SW 1271 (cell line): Measurements from ENCODE around the gene NXT1.

Experiments
- DNase-seq, 2 experiments: peaks; one replicate each; lab custom pipeline; 2025; lab: John Stamatoyannopoulos, UW

Gene NXT1

DNA sequence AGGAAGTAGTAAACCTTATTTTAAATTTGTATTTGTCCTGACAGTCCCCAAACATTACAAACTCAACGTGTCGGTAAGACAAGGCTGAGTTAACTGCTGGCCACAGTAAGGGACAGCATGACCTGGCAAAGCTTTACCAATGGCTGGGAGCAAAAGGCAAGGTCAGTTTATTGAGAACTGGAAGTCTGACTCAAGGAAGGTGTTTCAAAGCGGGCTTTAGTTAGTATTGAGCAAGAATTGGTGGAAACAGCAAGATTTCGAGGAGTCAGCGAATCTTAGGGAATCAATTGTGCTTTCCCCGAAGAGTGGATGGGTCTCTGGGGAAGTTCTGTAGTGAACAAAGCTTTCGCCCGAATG is 10.5 kb downstream of the NXT1 start:
- peak in 1 of 2 experiments; percentile 16 for DNase-seq

DNA sequence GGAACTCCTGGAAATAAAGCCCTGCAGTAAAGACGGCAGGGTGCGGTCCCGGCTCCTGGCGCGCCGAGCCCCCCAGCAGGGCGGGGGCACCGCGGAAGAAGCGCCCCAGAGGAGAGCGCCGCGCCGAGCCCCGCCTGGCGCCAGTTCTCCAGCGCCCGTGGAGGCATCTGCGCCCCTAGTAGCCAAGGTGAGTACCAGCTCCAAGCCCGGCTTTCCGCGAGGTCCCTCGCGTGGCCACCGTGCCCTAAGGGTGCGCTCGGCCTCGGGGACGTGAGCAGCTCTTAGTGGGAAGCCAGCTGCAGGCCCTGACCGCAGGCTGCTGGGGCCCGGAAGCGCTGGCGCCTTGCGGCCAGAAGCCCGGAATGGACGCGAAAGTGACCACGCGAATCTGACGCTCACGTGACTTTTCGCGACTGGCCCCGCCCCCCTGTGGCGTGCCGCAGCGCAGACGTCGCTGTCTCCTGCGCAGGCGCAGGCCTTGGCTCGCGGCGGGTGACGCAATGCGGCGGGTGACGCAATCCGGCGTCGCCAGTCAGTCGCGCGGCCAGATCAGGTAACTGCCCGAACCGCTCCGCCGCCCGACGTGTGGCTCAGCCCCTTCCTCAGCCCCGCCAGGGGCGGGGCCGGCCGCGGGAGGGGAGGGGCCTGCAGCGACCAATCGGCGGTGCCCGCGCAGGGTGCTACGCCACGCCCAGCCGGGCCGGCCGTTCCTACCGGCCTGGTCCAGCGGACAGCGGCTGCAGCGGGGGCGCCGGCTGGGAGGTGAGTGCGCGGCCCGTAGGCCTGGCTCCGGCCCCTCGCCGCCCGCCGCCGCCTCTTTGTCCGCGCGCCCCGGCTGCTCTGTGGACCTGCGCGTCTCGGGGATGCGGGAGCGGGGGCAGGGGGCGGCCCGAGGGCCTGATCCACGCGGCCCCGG is 11.1 kb downstream of the NXT1 start, which contains the start of gene GZF1:
TSS of gene GZF1 (plus strand) at position 707 of the 916 bp plus-strand sequence. CDS start 2,202 bp downstream, outside the sequence.
- DNase-seq = peak; percentile 93 to 97

DNA sequence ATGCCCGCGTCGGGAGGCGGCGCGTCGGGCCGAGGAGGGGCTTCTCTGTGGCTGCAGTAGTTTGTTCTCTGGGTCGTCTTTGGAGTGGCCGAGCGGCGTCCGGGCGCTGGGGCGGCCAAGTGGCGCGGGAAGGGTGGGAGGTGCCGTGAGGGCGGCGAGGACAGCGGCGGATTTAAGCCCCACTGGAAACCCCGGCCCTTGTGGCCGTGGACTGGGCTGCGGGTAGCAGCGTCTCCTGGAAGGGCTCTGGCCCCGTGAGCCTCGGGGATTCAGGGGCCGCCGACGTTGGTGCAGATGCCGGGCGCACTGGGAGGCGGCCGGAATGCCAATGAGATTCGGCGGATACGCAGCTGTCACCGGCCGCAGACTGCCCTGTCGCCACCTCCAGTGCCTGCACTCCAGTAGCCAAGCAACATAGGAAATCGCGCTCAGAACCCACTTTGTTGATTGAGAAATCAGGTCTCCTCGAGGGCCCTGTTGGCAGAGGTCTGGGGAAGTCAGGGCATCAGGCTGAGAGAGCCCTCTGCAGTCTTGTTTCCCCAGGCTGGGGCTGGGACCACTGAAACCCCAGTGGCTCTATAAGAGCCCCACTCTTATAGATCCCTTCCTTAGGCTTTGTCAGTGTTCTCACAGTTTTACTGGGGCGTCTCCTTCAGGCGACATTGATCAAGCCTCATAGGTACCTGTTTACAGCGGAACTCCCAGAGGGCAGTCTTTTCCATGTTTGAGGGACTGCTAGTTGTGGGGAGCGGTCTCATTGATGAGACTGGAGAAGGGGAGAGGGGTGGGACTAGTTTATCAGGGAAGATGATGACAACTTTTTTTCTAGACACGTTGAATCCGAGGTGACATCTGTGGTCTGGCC is 12.0 kb downstream of the NXT1 start:
- DNase-seq = peak in 1 of 2 experiments; percentile 64

DNA sequence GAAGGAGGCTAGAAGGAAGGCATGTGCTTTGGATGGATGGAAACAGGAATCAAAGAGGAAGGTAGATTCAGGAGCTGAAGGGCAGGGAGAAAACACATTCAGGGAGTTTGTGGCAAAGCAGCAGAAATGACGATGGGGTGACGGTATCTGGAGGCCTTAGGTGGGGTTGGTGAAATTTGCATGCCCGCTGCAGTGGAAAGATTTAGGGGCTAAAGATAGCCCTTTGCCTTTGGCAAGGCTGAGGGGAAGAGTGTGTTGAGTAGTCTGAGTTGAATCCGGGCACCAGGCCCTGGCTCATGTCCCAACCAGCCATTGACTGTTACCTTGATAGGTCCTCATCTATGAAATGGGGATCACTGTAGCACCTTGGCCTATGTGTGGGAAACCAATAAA is 12.7 kb downstream of the NXT1 start:
- no peak for DNase-seq

DNA sequence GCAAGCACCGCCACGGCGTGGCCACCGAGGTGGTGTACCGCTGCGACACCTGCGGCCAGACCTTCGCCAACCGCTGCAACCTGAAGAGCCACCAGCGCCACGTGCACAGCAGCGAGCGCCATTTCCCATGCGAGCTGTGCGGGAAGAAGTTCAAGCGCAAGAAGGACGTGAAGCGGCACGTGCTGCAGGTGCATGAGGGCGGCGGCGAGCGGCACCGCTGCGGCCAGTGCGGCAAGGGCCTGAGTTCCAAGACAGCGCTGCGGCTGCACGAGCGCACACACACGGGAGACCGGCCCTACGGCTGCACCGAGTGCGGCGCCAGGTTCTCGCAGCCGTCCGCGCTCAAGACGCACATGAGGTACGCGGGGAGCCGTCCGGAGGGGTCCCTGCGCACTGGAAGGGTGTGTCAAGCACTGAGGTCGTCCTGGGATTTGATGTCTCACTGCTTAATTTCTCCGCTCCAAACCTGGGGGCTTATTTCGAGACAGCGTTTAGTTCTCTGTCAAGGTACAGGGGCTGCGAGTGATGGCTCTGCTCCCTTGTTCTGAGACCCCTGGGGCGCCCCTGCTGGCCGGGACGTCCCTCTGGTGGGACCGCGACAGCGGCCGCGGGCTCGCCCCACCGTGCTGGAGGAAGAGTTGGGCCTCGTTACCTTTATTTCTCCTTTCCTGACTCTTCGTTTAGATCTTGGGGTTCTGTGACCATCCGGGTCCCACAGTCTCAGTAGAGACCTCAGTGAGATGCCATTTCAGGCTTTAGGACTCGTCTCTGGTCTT is 15.0 kb downstream of the NXT1 start:
- no peak for DNase-seq

GRCh38 chr20:23366384-23366783 is 15.8 kb downstream of the NXT1 start:
- no peak for DNase-seq

DNA sequence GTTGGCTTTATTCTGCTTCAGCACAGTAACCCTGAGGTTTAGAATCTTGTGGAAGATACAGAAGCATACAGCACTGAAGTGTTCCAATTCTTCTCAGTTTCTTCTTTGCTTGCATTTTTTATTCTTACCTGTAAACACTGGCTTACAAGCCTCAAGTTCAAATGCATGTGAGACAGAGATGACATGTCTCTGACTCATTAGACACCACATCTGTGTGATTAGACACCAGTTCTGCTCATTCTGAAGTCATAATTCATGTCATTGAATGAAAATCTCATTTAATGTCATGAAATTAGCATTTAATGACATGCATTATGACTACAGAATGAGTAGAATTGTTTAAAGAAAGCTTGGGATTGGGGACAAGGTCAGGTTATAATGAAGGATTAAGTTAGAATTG is 17.2 kb downstream of the NXT1 start:
- no peak for DNase-seq

DNA sequence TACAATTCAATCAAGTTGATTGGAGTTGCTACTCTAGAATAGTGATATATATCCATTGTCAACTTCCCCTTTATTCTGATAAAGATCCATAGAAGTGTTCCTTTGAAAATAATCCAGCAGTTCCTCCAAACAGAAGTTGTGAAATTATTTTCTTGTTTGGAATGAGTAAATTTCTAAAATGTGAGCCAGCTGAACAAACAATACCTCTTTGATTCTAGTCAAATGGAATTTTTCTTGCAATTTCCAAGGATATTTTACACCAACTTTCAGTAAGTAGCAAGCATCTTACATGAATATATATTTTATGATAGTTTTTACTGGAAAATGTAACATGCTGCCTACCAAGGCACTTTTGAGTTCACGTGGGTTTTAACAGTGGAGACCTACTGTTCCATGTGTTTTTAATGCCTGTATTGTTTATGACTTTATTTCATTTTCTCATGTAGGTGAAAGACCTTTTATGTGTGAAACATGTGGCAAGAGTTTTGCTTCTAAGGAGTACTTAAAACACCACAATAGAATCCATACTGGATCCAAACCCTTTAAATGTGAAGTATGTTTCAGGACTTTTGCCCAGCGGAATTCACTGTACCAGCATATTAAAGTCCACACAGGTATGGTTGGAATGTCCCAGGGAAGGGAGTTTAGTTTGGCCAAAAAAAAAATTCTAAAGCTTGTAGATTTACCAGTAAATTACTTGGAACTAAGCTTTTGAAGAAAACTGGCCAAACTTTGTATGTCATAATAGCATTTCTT is 17.9 kb downstream of the NXT1 start:
- DNase-seq = no peak

- DNase-seq = no peak
These were observed 18.7 kb downstream of the NXT1 start for GRCh38 chr20:23369072-23369823.

- no peak for DNase-seq
These were observed 19.7 kb downstream of the NXT1 start for GRCh38 chr20:23370274-23370673.

DNA sequence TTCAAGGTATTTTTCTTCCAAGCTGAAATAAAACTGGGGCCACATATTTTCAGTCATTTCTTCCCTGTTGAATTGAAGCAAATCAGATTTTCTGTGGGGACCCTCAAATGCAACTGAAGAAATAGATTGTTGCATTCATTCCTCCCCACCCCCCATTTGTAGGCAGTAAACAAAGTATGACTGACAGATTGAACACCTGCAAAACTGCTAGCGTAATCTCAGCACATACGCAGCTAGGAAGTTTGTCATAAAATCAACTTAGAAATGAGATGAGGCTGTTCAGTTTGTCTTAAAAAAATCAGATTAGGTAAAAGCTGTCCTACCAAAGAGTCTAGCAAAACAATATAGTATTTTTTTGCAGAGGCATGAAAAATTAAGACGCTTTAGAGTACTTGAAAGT is 20.3 kb downstream of the NXT1 start:
- no peak for DNase-seq

GRCh38 chr20:23371496-23371895 is 20.9 kb downstream of the NXT1 start:
- no peak for DNase-seq

DNA sequence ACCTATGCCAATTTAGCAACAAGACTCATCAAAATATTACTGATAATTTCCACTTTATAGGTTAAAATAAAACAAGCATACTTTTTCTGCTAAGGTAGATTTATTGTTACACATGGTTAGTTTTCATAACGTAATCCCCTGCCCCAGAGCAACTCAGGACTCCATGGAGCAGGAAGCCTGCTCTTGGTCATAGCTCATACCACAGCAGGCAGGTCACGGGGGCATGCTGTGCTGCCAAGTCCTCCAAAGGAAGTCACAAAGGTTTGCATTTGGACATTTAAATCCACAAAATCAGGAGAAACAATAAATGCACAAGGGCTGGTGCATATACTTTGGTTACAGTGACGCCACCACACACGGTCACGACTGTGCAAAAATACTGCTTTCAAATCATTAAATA is 23.9 kb downstream of the NXT1 start:
- DNase-seq = no peak

- no peak for DNase-seq
These were observed 25.2 kb downstream of the NXT1 start for GRCh38 chr20:23375827-23376226.

DNA sequence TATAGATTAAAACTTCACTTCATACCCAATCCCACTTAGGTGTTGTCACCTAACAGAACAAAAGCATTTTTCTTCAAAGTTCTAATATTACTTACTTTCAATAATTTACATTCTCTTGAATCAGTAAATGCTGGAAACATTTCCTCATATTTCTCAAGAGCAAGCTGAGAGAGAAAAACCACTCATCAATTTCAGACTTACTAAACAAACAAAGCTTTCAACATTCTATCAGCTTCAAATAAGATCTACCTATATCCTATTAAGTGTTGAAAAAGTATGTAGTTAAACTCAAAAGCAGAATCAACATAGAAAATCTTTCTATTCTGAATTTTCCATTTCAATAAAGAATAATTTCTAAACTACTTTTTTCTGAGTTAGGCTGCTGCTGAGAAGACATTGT is 29.2 kb downstream of the NXT1 start:
- no peak for DNase-seq

GRCh38 chr20:23381876-23382275 is 31.3 kb downstream of the NXT1 start:
- no peak for DNase-seq

- DNase-seq = no peak
These were observed 35.9 kb downstream of the NXT1 start for GRCh38 chr20:23386304-23387117.

DNA sequence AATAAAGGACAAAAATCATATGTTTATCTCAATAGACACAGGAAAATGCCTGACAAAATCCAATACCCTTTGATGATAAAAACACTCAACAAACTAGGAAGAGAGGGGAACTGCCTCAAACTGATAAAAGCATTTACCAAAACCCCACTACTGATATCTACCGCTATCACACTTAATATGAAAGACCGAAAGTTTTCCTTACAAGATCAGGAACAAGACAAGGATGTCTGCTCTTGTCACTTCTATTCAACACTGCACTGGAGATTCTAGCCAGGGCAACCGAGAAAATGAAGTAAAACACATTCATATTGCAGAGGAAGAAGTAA is 36.5 kb downstream of the NXT1 start:
- DNase-seq = no peak

DNA sequence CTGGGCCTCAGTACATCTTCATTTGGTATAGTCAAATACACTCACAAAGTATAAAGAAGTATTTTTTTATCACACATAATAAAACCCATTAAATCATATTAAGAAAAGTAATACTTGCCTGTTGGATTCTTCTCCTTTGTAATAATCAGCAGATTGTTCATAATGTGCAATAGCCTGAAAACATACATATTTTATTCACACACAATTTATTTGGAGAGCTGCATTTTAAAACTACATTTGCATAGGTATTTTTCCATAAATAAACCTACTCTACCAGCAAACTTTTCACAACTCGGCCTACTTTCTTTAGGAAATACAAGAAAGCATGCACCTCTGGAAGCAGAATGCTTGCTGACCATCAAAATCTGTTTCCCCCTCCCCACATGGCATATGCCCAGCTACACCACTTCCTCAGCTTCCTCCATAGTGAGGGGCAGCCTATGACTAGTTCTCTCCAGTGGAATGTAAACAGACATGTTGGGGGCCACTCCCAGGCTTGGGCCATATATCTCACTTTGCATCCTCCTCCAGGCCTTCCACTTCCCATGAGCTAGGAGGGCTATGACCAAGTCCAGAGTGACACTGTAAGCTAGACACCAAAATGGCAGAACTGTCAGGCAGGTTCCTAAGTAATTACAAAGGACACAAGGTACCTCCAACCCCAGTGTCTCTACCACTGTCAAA is 39.6 kb downstream of the NXT1 start:
- no peak for DNase-seq
